Vagina (tissue), 2 donors: Measurements from ENCODE around the gene GLRX5. TPM values are rescaled to one million over a fixed set of nuclear protein-coding genes. Genes with fewer than 3 reads are reported as not detected.

ENCODE experiments used
- DNase-seq, 2 donors: peaks; one replicate each; pipeline ENCODE4 v3.0.0-alpha.2; 2017; ENCODE audit errors: extremely low spot score in 2 of 2
- H3K27ac ChIP-seq: fragments of 200-600 bp; sonication (generic); one replicate; pipeline ENCODE4 v1.5.1; 2019
- H3K27me3 ChIP-seq: fragments of 200-600 bp; sonication (generic); one replicate; pipeline ENCODE4 v1.5.1; 2019
- H3K36me3 ChIP-seq, 2 donors: fragments of 200-600 bp; sonication (generic); one replicate each; pipeline ENCODE4 v1.5.1; 2017 to 2019
- H3K4me1 ChIP-seq: fragments of 200-600 bp; sonication (generic); one replicate; pipeline ENCODE4 v1.5.1; 2019
- H3K4me3 ChIP-seq, 2 donors: fragments of 200-600 bp; sonication (generic); 1 replicate in 1 of 2; 2 replicates in 1 of 2; pipeline ENCODE4 v1.5.1; 2016 to 2019
- H3K9me3 ChIP-seq: fragments of 200-600 bp; sonication (generic); one replicate; pipeline ENCODE4 v1.5.1; 2019
- CTCF ChIP-seq, 3 experiments: fragments of 450-650 bp in 2 of 3; fragments of 200-600 bp in 1 of 3; sonication (generic) in 1 of 3; IDR thresholded peaks; one replicate each; pipeline ENCODE4 v1.5.1; 2017 to 2019; ENCODE audit warnings: antibody characterized with exemption in 3 of 3, mild to moderate bottlenecking in 2 of 3, moderate library complexity in 2 of 3
- POLR2A ChIP-seq, 2 donors: fragments of 450-650 bp; IDR thresholded peaks; one replicate each; pipeline ENCODE4 v1.6.1; 2017; ENCODE audit warnings: antibody characterized with exemption in 2 of 2, mild to moderate bottlenecking in 2 of 2, moderate library complexity in 2 of 2
- POLR2AphosphoS5 ChIP-seq, 2 donors: sonication (generic); formaldehyde crosslinking; IDR thresholded peaks; one replicate each; pipeline ENCODE4 v1.9.0; 2017; ENCODE audit warnings: antibody characterized with exemption in 2 of 2, mild to moderate bottlenecking in 2 of 2, low read depth in 1 of 2; ENCODE audit not compliant: insufficient read depth in 1 of 2
- intact Hi-C: fragments of 100-400 bp; cut with DNase I; formaldehyde crosslinking; loops from one replicate; pipeline ENCODE4 v1.15.1; 2023
- total RNA-seq: library from RNA; depleted of rRNA; stranded (reverse); fragments of >200 nt; gene quantifications from one replicate; pipeline ENCODE4 v1.2.3, GENCODE V29; 2016

GLRX5 gene
- total RNA-seq, 1 donor from 2014 or later: 20.4 TPM

- TF ChIP-seq POLR2A (IDR thresholded peaks at IDR 0.05) (no peak), CTCF (IDR thresholded peaks at IDR 0.05) (no peak), POLR2AphosphoS5 (IDR thresholded peaks at IDR 0.05; ENCODE audit: insufficient read depth in 1 of 2, low read depth in 1 of 2) (no peak)
- intact Hi-C loops: loop anchor here (5.0 kb wide), 1 partner anchor 437 kb away; no protein-coding TSS in a partner anchor
- no peak overlapping the region for H3K27ac ChIP-seq
- no peaks in the 10 kb centered on the region for H3K27me3 ChIP-seq
- no peak overlapping the region for H3K4me3 ChIP-seq
- no peak for DNase-seq
- H3K9me3 ChIP-seq: no peaks in the 10 kb centered on the region
- H3K4me1 ChIP-seq: no peaks in the 10 kb centered on the region
- no peaks in the 10 kb centered on the region for H3K36me3 ChIP-seq
These were observed 20.2 kb downstream of the GLRX5 start for GRCh38 chr14:95555053-95555452.

GRCh38 chr14:95557291-95557690, 22.4 kb downstream of the GLRX5 start:
- Histone ChIP-seq H3K9me3 (no peaks in the 10 kb centered on the region), H3K4me1 (no peaks in the 10 kb centered on the region), H3K4me3 (no peak overlapping the region), H3K27me3 (no peaks in the 10 kb centered on the region), H3K36me3 (no peaks in the 10 kb centered on the region), H3K27ac (no peak overlapping the region)
- DNase-seq: no peak
- intact Hi-C loops: loop anchor here (5.0 kb wide), 1 partner anchor 435 kb away; no protein-coding TSS in a partner anchor
- TF ChIP-seq POLR2AphosphoS5 (IDR thresholded peaks at IDR 0.05; ENCODE audit: insufficient read depth in 1 of 2, low read depth in 1 of 2): no peak
- TF ChIP-seq CTCF (IDR thresholded peaks at IDR 0.05): no peak
- no peak for TF ChIP-seq POLR2A (IDR thresholded peaks at IDR 0.05)

GRCh38 chr14:95557832-95558231, 23.0 kb downstream of the GLRX5 start:
- Histone ChIP-seq H3K27me3 (no peaks in the 10 kb centered on the region), H3K36me3 (no peaks in the 10 kb centered on the region), H3K9me3 (no peaks in the 10 kb centered on the region), H3K4me3 (no peak overlapping the region), H3K27ac (no peak overlapping the region), H3K4me1 (no peaks in the 10 kb centered on the region)
- TF ChIP-seq POLR2AphosphoS5 (IDR thresholded peaks at IDR 0.05; ENCODE audit: insufficient read depth in 1 of 2, low read depth in 1 of 2): no peak
- TF ChIP-seq CTCF (IDR thresholded peaks at IDR 0.05): no peak
- TF ChIP-seq POLR2A (IDR thresholded peaks at IDR 0.05): no peak
- no peak for DNase-seq
- intact Hi-C loops: loop anchor here (5.0 kb wide), 1 partner anchor 434 kb away; no protein-coding TSS in a partner anchor

GRCh38 chr14:95559203-95559602, 24.4 kb downstream of the GLRX5 start:
- Histone ChIP-seq H3K9me3 (no peaks in the 10 kb centered on the region), H3K36me3 (no peaks in the 10 kb centered on the region), H3K27me3 (no peaks in the 10 kb centered on the region), H3K4me1 (peaks cover 3% of the 10 kb centered on the region), H3K27ac (no peak overlapping the region), H3K4me3 (no peak overlapping the region)
- no peak for TF ChIP-seq POLR2A (IDR thresholded peaks at IDR 0.05)
- no peak for TF ChIP-seq POLR2AphosphoS5 (IDR thresholded peaks at IDR 0.05; ENCODE audit: insufficient read depth in 1 of 2, low read depth in 1 of 2)
- TF ChIP-seq CTCF (IDR thresholded peaks at IDR 0.05): no peak
- DNase-seq: no peak
- intact Hi-C loops: loop anchor here (5.0 kb wide), 1 partner anchor 433 kb away; no protein-coding TSS in a partner anchor

- peak; percentile 88 to 96 (median 94) for TF ChIP-seq CTCF (IDR thresholded peaks at IDR 0.05)
- TF ChIP-seq POLR2AphosphoS5 (IDR thresholded peaks at IDR 0.05; ENCODE audit: insufficient read depth in 1 of 2, low read depth in 1 of 2): peak in 1 of 2 donors; percentile 45
- TF ChIP-seq POLR2A (IDR thresholded peaks at IDR 0.05): no peak
- H3K4me3 ChIP-seq: no peak overlapping the region
- intact Hi-C loops: no loop called here
- H3K4me1 ChIP-seq: peaks cover 6% of the 10 kb centered on the region
- H3K27me3 ChIP-seq: no peaks in the 10 kb centered on the region
- H3K9me3 ChIP-seq: no peaks in the 10 kb centered on the region
- no peak overlapping the region for H3K27ac ChIP-seq
- no peaks in the 10 kb centered on the region for H3K36me3 ChIP-seq
- DNase-seq: no peak
These were observed 26.2 kb downstream of the GLRX5 start for GRCh38 chr14:95561001-95561412.
